ENCODE results near the gene CD63.

Gene CD63

GRCh38 chr12:55704824-55705718 is 23.7 kb downstream of the CD63 start:
- no peak for DNase-seq (ENCODE audit: low read depth)

GRCh38 chr12:55703901-55704761 is 24.7 kb downstream of the CD63 start:
- DNase-seq (ENCODE audit: low read depth): no peak

- no peak for DNase-seq (ENCODE audit: low read depth)
Measured at GRCh38 chr12:55703288-55703687, 25.5 kb downstream of the CD63 start.

GRCh38 chr12:55702861-55703260 is 25.9 kb downstream of the CD63 start:
- no peak for DNase-seq (ENCODE audit: low read depth)

- no peak for DNase-seq (ENCODE audit: low read depth)
Measured at GRCh38 chr12:55700255-55701018, 28.4 kb downstream of the CD63 start.

GRCh38 chr12:55699471-55700055 is 29.2 kb downstream of the CD63 start:
- DNase-seq (ENCODE audit: low read depth): no peak

- DNase-seq (ENCODE audit: low read depth): no peak
Measured at GRCh38 chr12:55698965-55699364, 29.8 kb downstream of the CD63 start.

- no peak for DNase-seq (ENCODE audit: low read depth)
Measured at GRCh38 chr12:55698241-55698955, 30.4 kb downstream of the CD63 start.

- no peak for DNase-seq (ENCODE audit: low read depth)
Measured at GRCh38 chr12:55697686-55698085, 31.1 kb downstream of the CD63 start.

GRCh38 chr12:55696796-55697462 is 31.9 kb downstream of the CD63 start:
- DNase-seq (ENCODE audit: low read depth): no peak

- no peak for DNase-seq (ENCODE audit: low read depth)
Measured at GRCh38 chr12:55696141-55696540, 32.7 kb downstream of the CD63 start.

GRCh38 chr12:55695349-55695748 is 33.5 kb downstream of the CD63 start:
- no peak for DNase-seq (ENCODE audit: low read depth)

- DNase-seq (ENCODE audit: low read depth): no peak
Measured at GRCh38 chr12:55694651-55695050, 34.2 kb downstream of the CD63 start.

GRCh38 chr12:55694188-55694515 is 34.7 kb downstream of the CD63 start:
- no peak for DNase-seq (ENCODE audit: low read depth)

GRCh38 chr12:55693323-55694187 is 35.3 kb downstream of the CD63 start:
- no peak for DNase-seq (ENCODE audit: low read depth)

- no peak for DNase-seq (ENCODE audit: low read depth)
Measured at GRCh38 chr12:55692631-55693322, 36.0 kb downstream of the CD63 start.

GRCh38 chr12:55688716-55689655 is 39.8 kb downstream of the CD63 start:
- no peak for DNase-seq (ENCODE audit: low read depth)

GRCh38 chr12:55687746-55688145 is 41.1 kb downstream of the CD63 start:
- no peak for DNase-seq (ENCODE audit: low read depth)
